GM23248 (cell line): Measurements from ENCODE around the gene TMEM154. TPM values are rescaled to one million over a fixed set of nuclear protein-coding genes. Genes with fewer than 3 reads are reported as not detected.

Experiments
- DNase-seq: peaks from one replicate; pipeline ENCODE4 v3.0.0-alpha.2; 2015
- H2AFZ ChIP-seq: fragments of 200-600 bp; sonication (generic); 2 replicates; pipeline ENCODE4 v1.6.1; 2016; ENCODE audit warnings: antibody characterized with exemption
- H3F3A ChIP-seq: fragments of 200-600 bp; sonication (generic); 2 replicates; pipeline ENCODE4 v1.6.1; 2016; ENCODE audit warnings: mild to moderate bottlenecking, antibody characterized with exemption, mixed run types; ENCODE audit not compliant: insufficient read depth
- H3K27ac ChIP-seq: fragments of 200-600 bp; sonication (generic); 2 replicates; pipeline ENCODE4 v1.5.1; 2016; ENCODE audit warnings: mild to moderate bottlenecking
- H3K27me3 ChIP-seq: fragments of 200-600 bp; sonication (generic); replicated peaks from 2 replicates; pipeline ENCODE4 v1.6.1; 2016; ENCODE audit warnings: mild to moderate bottlenecking; ENCODE audit not compliant: insufficient read depth
- H3K36me3 ChIP-seq: fragments of 200-600 bp; sonication (generic); 2 replicates; pipeline ENCODE4 v1.6.1; 2016; ENCODE audit warnings: low read depth, mild to moderate bottlenecking
- H3K4me1 ChIP-seq: fragments of 200-600 bp; sonication (generic); 2 replicates; pipeline ENCODE4 v1.6.1; 2016; ENCODE audit warnings: mild to moderate bottlenecking; ENCODE audit not compliant: insufficient read depth
- H3K4me2 ChIP-seq: fragments of 200-600 bp; sonication (generic); one replicate; pipeline ENCODE4 v1.6.1; 2016; ENCODE audit warnings: mild to moderate bottlenecking; ENCODE audit not compliant: unreplicated experiment
- H3K4me3 ChIP-seq: fragments of 200-600 bp; sonication (generic); 2 replicates; pipeline ENCODE4 v1.5.1; 2016; ENCODE audit warnings: mild to moderate bottlenecking
- H3K79me2 ChIP-seq: fragments of 200-600 bp; sonication (generic); 2 replicates; pipeline ENCODE4 v1.6.1; 2016; ENCODE audit warnings: mild to moderate bottlenecking; ENCODE audit not compliant: insufficient read depth
- H3K9ac ChIP-seq: fragments of 200-600 bp; sonication (generic); 2 replicates; pipeline ENCODE4 v1.6.1; 2016; ENCODE audit warnings: mild to moderate bottlenecking
- H3K9me2 ChIP-seq: fragments of 200-600 bp; sonication (generic); 2 replicates; pipeline ENCODE4 v1.6.1; 2016; ENCODE audit warnings: mixed run types, mild to moderate bottlenecking, moderate library complexity; ENCODE audit not compliant: insufficient read depth
- H3K9me3 ChIP-seq: fragments of 200-600 bp; sonication (generic); one replicate; pipeline ENCODE4 v1.6.1; 2017; ENCODE audit warnings: low read depth
- H4K20me1 ChIP-seq: fragments of 200-600 bp; sonication (generic); 2 replicates; pipeline ENCODE4 v1.6.0; 2016; ENCODE audit not compliant: insufficient read depth
- EZH2 ChIP-seq: fragments of 200-600 bp; sonication (generic); IDR thresholded peaks from 2 replicates; pipeline ENCODE4 v1.6.1; 2018; ENCODE audit warnings: antibody characterized with exemption, mild to moderate bottlenecking; ENCODE audit not compliant: insufficient read depth, poor library complexity, severe bottlenecking
- EZH2phosphoT487 ChIP-seq: fragments of 200-600 bp; sonication (generic); IDR thresholded peaks from 2 replicates; pipeline ENCODE4 v1.6.1; 2018; ENCODE audit warnings: antibody characterized with exemption, moderate library complexity, mild to moderate bottlenecking, low read depth; ENCODE audit not compliant: insufficient read depth
- WGBS, 2 experiments: methylation state at CpG; one replicate each; pipeline ENCODE4 v1.1.6; 2015 to 2017; ENCODE audit warnings: low lambda C conversion rate in 2 of 2, low coverage in 1 of 2; ENCODE audit errors: missing lambda C conversion rate in 2 of 2; 5-methylcytosine and 5-hydroxymethylcytosine counted together
- in situ Hi-C: fragments of 300-500 bp; cut with MboI; formaldehyde crosslinking; loops from 2 replicates; pipeline ENCODE4 v1.15.0; 2020
- polyA plus RNA-seq: library from polyadenylated mRNA; unstranded; fragments of >200 nt; fragmentation: Nextera tagmentation; extraction: Ambion mirVana; gene quantifications from 2 replicates; pipeline ENCODE4 v1.2.1, GENCODE V29; 2016
- total RNA-seq: library from RNA; depleted of rRNA; stranded (reverse); fragments of >200 nt; shearing (Covaris generic); gene quantifications from 2 replicates; pipeline ENCODE4 v1.2.3, GENCODE V29; 2014

Gene TMEM154
- total and polyA plus RNA-seq, 2 experiments from 2014 or later: 11.9 to 17.3 TPM

GRCh38 chr4:152724494-152724893 is 44.7 kb upstream of the TMEM154 start:
- Histone ChIP-seq H3K4me1 (no peaks in the 10 kb centered on the region), H3K79me2 (no peaks in the 10 kb centered on the region), H3K9me2 (no peaks in the 10 kb centered on the region), H3K4me3 (no peak overlapping the region), H3K4me2 (no peak overlapping the region), H3F3A (no peaks in the 10 kb centered on the region; the same call in 1 of the 2 replicates), H3K9ac (no peak overlapping the region), H3K36me3 (no peaks in the 10 kb centered on the region), H2AFZ (no peak overlapping the region), H3K27me3 (no peaks in the 10 kb centered on the region), H3K27ac (no peak overlapping the region), H4K20me1 (no peaks in the 10 kb centered on the region), H3K9me3 (no peaks in the 10 kb centered on the region)
- in situ Hi-C loops: no loop called here
- TF ChIP-seq EZH2 (no peak), EZH2phosphoT487 (no peak)
- 57 to 59% methylated on average over 5 of the region's 5 CpGs for WGBS, 2 experiments
- no peak for DNase-seq

- 54 to 63% methylated on average over 3 of the region's 3 CpGs for WGBS, 2 experiments
- Histone ChIP-seq H2AFZ (no peak overlapping the region), H3K27me3 (no peaks in the 10 kb centered on the region), H3K27ac (no peak overlapping the region), H3K79me2 (no peaks in the 10 kb centered on the region), H3K9ac (no peak overlapping the region), H4K20me1 (no peaks in the 10 kb centered on the region), H3K4me2 (no peak overlapping the region), H3K4me3 (no peak overlapping the region), H3K4me1 (no peaks in the 10 kb centered on the region), H3F3A (no peaks in the 10 kb centered on the region), H3K9me2 (no peaks in the 10 kb centered on the region), H3K9me3 (no peaks in the 10 kb centered on the region), H3K36me3 (no peaks in the 10 kb centered on the region)
- in situ Hi-C loops: no loop called here
- DNase-seq: no peak
- TF ChIP-seq EZH2: no peak
- no peak for TF ChIP-seq EZH2phosphoT487
Observed at GRCh38 chr4:152723236-152723635, 43.4 kb upstream of the TMEM154 start.

- no peak for DNase-seq
- no peaks in the 10 kb centered on the region for H3K27me3 ChIP-seq
- 61 to 64% methylated on average over 24 of the region's 24 CpGs for WGBS, 2 experiments
- H3K36me3 ChIP-seq: no peaks in the 10 kb centered on the region
- H3F3A ChIP-seq: no peaks in the 10 kb centered on the region
- no peaks in the 10 kb centered on the region for H3K9me3 ChIP-seq
- H3K79me2 ChIP-seq: no peaks in the 10 kb centered on the region
- in situ Hi-C loops: no loop called here
- no peak overlapping the region for H3K4me2 ChIP-seq
- H3K27ac ChIP-seq: no peak overlapping the region
- no peak overlapping the region for H2AFZ ChIP-seq
- H4K20me1 ChIP-seq: no peaks in the 10 kb centered on the region
- no peak overlapping the region for H3K4me3 ChIP-seq
- TF ChIP-seq EZH2phosphoT487: no peak
- no peak for TF ChIP-seq EZH2
- H3K9me2 ChIP-seq: no peaks in the 10 kb centered on the region
- no peak overlapping the region for H3K9ac ChIP-seq
- no peaks in the 10 kb centered on the region for H3K4me1 ChIP-seq
Observed at GRCh38 chr4:152719801-152720556, 40.2 kb upstream of the TMEM154 start.

- WGBS, 2 experiments: 21 to 33% methylated on average over 1 of the region's 1 CpG
- no peaks in the 10 kb centered on the region for H3K9me3 ChIP-seq
- in situ Hi-C loops: no loop called here
- H4K20me1 ChIP-seq: no peaks in the 10 kb centered on the region
- H3K9ac ChIP-seq: no peak overlapping the region
- no peaks in the 10 kb centered on the region for H3K79me2 ChIP-seq
- H3K4me1 ChIP-seq: no peaks in the 10 kb centered on the region
- no peak for TF ChIP-seq EZH2
- TF ChIP-seq EZH2phosphoT487: no peak
- H3K4me2 ChIP-seq: no peak overlapping the region
- H3F3A ChIP-seq: no peaks in the 10 kb centered on the region
- H3K27ac ChIP-seq: no peak overlapping the region
- no peaks in the 10 kb centered on the region for H3K36me3 ChIP-seq
- H3K9me2 ChIP-seq: no peaks in the 10 kb centered on the region
- no peaks in the 10 kb centered on the region for H3K27me3 ChIP-seq
- DNase-seq: no peak
- H2AFZ ChIP-seq: no peak overlapping the region
- H3K4me3 ChIP-seq: no peak overlapping the region
Observed at GRCh38 chr4:152719291-152719690, 39.5 kb upstream of the TMEM154 start.
